NCI-H82 treated with DMSO at 0.1 percent for 48 hours (cell line): Measurements from ENCODE around the gene KAT6B.

Source experiments
- DNase-seq: peaks from one replicate; lab custom pipeline; 2025; ENCODE audit not compliant: unreplicated experiment; lab: John Stamatoyannopoulos, UW

The KAT6B gene

GRCh38 chr10:74822521-74823089 is 3.8 kb upstream of the KAT6B start:
- no peak for DNase-seq

DNA sequence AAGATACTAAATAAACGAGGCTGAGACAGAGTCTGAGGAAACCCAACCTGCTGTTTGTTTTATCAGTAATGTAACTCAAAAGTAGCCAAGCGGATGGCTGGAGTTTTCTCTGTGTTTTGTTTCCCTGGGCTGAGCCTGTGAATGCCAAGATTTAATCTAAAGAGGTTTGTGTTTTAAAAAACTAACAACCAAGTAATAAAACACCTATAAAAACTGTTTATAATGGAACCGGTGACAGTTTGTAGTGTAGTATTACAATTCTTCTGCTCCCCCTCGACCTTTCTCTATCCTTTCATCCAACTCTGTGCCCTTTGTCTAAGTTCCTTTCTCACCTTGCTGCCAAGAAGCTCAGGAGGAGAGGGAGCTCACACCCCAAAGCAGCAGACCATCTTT is 2.6 kb upstream of the KAT6B start:
- no peak for DNase-seq

GRCh38 chr10:74824184-74824899 is 2.1 kb upstream of the KAT6B start:
- DNase-seq, result no peak

DNA sequence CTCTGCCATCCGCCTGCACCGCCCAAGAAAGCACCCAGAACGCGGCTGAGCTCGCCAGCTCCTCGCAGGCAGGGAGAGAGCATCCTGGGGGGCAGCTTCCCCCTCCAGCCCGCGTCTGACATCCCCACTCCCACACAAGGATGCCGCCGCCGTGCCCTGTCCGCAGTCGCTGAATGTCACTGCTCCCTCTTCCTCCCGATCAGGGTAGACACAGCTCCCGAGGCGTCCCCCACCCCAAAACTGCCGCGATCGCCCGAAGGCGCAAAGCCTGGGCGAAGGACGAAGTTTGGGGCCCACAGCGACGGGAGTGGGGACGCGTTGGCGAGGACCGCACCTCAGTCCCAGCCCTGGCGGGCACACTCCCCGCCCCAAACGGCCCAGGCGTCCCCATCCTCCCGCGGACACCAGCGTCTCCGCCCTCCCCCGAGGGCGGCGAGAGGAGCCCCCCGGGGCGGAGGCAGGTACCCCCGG is 1.5 kb upstream of the KAT6B start:
- no peak for DNase-seq

DNA sequence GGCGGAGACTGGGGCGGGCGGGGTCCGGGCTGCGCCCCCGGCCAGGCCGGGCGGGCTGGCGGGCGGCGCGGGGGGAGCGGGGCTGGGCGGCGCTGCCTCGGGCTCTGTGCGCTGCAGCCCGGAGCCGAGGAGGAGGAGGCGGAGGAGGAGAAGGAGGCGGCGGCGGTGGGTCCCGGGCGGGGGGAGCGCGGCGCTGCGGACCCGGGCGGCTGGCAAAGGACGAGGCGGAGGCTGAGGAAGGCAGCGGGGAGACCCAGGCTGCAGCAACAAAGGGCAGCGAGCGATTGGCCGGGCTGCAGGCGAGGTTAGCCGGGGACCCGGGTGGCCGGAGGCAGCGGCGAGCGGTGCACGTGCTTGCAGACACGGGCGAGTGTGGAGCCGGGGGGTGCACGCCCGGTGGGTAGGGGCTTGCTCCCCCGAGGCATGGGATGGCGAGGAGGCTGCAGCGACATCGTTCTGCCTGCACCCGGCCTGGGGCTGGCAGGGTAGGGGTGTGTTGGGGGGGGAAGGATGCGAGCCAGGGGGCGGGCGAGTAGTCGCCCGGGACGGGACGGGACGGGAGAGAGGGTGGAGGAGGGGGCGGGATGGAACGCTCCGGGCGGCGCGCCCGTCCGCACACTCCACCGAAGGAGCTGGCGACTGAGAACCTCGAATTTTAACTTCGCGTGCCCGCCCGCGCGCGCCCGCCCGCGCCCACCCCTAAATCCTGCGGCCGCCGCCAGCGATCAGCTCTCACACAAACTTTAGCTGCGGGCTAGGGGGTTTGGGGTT is 844 bp upstream of the KAT6B start:
- no peak for DNase-seq

GRCh38 chr10:74827045-74827441 is 643 bp downstream of the KAT6B start:
- no peak for DNase-seq

GRCh38 chr10:74827694-74828093 is 1.3 kb downstream of the KAT6B start:
- DNase-seq, result no peak

GRCh38 chr10:74828946-74829345 is 2.5 kb downstream of the KAT6B start:
- DNase-seq, result no peak

DNA sequence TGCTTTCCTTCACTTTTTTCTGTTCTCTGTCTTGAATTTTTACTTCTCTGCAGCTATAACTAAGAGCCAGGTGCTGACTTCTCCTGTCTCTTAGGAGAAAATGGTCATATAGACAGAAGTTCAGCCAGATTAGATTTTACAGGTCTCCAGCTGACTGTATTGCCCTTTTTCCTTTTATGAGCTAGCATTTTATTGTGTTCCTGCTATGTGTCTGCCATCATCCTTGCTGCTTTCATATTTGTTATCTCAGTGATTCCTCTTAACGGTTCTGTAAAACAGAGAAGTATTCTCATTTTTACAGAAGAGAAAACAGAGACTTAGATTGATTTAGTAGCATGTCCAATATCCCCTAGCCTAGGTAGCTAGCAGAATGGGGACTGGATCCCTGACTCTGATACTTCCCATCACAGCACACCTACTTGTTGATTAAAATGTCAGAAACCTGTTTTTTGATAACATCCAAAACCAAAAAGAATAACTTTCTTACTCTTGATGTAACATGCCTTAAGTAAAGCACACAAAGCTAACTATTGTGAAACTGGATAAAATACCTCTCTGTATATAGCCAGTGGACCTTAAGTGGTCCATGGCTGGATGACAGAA is 5.2 kb downstream of the KAT6B start:
- no peak for DNase-seq

GRCh38 chr10:74835963-74836362 is 9.6 kb downstream of the KAT6B start:
- no peak for DNase-seq

GRCh38 chr10:74836877-74837276 is 10.5 kb downstream of the KAT6B start:
- DNase-seq, result no peak

DNA sequence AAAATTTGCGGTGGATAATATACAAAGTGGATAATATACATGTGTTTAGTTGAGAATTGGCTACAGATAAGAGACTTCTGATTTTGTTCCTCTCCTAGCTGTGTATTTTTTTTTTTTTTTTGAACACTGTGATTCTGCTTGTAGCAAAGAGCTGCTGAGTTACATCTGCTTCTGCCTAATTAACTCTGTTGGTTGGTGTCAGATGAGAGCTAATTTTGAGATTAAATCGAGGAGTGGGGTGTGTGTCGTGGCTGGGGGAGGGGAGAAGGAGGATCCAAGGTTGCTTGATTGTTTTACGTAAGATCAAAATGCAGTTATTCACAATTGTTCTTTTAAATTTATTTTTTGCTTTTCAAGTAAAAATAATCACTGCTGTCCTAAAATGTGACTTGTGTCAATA is 11.3 kb downstream of the KAT6B start:
- DNase-seq, result peak; percentile 69

DNA sequence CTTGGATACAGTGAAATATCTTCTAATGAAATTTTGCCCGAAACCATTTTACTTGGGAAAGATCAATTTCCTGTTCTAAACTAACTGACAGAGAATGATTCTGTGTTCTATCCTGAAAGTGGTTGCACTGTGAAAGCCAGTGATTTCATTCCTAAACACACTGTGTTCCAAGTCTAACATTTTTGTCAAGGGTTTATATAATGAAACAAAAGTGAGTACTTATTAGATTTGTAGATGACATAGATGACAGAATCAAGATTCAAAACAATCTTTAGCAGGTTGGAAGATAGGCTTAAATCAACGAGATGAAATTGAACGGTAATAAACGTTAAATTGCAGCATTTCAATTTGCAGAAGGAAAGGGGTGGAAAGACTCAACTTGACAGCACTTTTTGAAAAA is 13.3 kb downstream of the KAT6B start:
- no peak for DNase-seq

DNA sequence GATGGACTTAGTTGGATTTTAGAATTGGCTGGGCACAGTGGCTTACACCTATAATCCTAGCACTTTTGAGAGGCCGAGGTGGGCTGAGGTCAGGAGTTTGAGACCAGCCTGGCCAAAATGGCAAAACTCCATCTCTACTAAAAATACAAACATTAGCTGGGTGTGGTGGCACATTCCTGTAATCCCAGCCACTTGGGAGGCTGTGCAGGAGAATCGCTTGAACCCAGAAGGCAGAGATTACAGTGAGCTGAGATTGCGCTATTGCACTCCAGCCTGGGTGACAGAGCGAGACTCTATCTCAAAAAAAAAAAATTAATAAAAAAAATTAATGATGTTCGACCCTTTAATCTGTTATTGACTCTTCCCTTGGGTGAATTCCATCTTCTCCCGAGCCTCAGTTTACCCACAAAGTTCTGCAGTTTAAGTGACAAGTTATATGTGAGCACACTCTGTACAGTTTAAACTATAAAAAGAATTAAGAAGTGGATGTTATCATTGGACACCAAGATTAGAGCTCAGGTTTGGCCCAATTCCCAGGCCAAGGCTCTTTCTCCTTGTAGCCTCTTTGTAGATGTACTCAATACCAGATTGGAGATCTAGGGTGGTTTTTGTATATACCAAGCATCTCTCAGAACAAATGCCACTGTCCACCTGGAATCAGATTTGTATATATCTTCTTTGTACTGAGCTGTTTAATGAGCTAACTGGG is 15.0 kb downstream of the KAT6B start:
- DNase-seq, result no peak

DNA sequence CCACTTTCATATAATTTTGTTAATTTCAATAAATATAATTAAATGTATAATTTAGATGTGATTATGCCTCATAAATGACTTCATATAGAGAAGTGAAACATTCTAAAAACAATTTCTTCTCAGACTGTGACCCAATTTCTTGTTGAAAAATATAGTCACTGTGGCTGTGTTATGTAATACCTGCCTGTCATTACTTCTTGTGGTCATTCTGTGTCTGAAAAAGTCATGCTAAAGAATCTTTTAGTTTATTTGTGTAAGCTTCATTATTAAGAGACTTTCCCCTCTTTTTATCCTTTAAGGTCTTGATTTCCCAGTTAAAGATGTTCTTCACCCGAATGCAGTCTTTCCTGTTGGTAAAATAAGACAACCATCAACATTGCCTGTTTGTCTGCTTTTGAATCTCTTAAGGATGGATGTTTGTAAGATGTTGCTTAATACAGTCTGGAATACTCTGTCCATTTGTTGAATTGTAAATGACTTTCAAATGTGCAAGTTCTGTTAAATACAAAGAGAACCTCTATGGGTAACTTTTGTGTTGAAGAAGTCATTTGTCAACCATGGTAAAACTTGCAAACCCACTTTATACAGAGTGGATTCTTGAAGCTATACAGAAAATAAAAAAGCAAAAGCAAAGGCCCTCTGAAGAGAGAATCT is 16.0 kb downstream of the KAT6B start:
- no peak for DNase-seq

DNA sequence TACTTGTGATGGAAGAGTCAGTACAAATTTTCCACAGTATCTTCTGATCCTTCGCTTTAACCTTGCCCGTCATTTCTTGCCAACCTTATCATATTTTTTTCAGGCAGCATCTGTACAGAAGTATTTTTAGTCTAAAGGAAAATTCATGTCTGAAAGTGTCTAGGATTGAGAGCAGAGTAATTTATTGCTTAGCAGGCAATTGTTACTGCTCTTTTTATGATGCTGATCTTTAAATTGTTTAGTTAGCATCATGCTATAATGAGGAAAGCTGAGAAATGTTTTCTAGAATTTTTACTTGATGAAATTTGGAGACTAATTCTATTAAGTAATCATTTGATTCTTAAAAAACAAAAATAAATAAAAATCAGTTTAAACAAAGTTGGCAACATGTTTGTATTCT is 20.6 kb downstream of the KAT6B start:
- DNase-seq, result no peak

- no peak for DNase-seq
Observed at GRCh38 chr10:74851831-74852230, 25.4 kb downstream of the KAT6B start.

- DNase-seq, result no peak
Observed at GRCh38 chr10:74852381-74852780, 26.0 kb downstream of the KAT6B start.

DNA sequence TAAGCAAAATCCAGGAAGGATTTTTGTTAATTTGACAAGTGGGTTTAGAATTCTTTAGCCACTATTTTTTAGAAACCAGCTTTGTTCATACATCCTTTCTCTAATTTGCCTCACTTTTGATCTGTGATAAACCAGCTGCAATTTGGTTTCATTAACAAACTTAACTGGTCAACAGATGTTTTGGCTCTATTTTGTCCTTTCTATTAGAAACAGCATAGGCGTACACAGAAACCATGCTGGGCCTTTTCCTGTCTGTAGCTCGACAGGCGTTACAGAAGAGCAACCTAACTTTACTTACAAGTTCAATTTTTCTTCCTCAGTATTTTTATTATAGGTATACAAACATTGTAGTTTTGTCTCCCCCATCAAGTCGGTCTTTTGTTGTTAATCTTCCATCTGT is 28.2 kb downstream of the KAT6B start:
- no peak for DNase-seq

- no peak for DNase-seq
Observed at GRCh38 chr10:74855027-74855426, 28.6 kb downstream of the KAT6B start.

DNA sequence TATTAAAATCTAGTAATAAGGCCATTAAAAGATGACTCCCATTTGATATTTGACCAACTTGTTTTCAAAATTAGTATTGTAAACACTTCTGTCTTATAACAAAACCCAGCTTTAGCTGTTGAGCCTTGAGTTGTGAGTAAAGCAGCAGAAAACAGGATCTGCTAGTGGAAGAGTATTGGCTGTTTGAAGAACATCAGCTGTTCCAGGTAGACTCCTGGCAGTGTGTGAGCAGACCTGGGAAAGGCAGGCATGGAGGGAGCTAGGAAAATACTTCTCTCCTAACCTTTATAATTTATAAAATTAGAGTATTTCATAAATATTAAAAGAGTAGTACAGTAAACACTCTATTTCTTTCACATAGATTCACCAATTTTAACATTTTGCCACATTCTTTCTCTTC is 29.0 kb downstream of the KAT6B start:
- DNase-seq, result no peak
